HEK293 (cell line): ENCODE results near the gene PPP6R3.
A peak's percentile ranks its signal among the peaks of the same experiment; 100 is the strongest.

ENCODE experiments used
- CTCF ChIA-PET: fragments of 350-600 bp; formaldehyde crosslinking; extraction: SDS; loops from one replicate; lab custom pipeline; 2021; ENCODE audit warnings: antibody characterized with exemption; lab: Yijun Ruan, JAX
- POLR2A ChIA-PET: fragments of 300-600 bp; formaldehyde crosslinking; extraction: SDS; loops from one replicate; lab custom pipeline; 2020; ENCODE audit warnings: antibody characterized with exemption, inconsistent platforms; lab: Yijun Ruan, JAX
- H3K27ac ChIP-seq: fragments of 200-500 bp; sonication (Bioruptor generic); 2 replicates; pipeline ENCODE4 v1.5.1; 2014; ENCODE audit warnings: low read depth, low read length, control low read depth, inconsistent platforms; ENCODE audit errors: extremely low read depth
- H3K36me3 ChIP-seq, 2 experiments: fragments of 200-500 bp in 1 of 2; sonication (Bioruptor generic) in 1 of 2; 1 replicate in 1 of 2; 2 replicates in 1 of 2; pipeline ENCODE4 v1.5.1; 2014 to 2017; ENCODE audit warnings: inconsistent platforms in 2 of 2, low read length in 2 of 2; ENCODE audit not compliant: control insufficient read depth in 2 of 2, insufficient read depth in 1 of 2
- H3K4me1 ChIP-seq: fragments of 200-500 bp; sonication (Bioruptor generic); 2 replicates; pipeline ENCODE4 v1.5.1; 2014; ENCODE audit warnings: mild to moderate bottlenecking, low read length, inconsistent platforms; ENCODE audit not compliant: control insufficient read depth, insufficient read depth
- H3K4me3 ChIP-seq: 2 replicates; pipeline ENCODE4 v1.5.1; 2011; ENCODE audit warnings: low read depth, mild to moderate bottlenecking, control low read depth, low read length, moderate library complexity
- H3K9me3 ChIP-seq: fragments of 200-500 bp; sonication (Bioruptor generic); 2 replicates; pipeline ENCODE4 v1.5.1; 2014; ENCODE audit warnings: low read depth, low read length, inconsistent platforms; ENCODE audit not compliant: control insufficient read depth, insufficient read depth
- EGR2 ChIP-seq: fragments of 450-650 bp; formaldehyde crosslinking; IDR thresholded peaks from 2 replicates; pipeline ENCODE4 v1.5.1; 2016; ENCODE audit warnings: low read depth, missing biosample characterization, missing genetic modification characterization
- HOXC10 ChIP-seq: sonication (generic); formaldehyde crosslinking; IDR thresholded peaks from 2 replicates; pipeline ENCODE4 v1.8.1; 2023; ENCODE audit warnings: mild to moderate bottlenecking, missing genetic modification reagents
- SCRT1 ChIP-seq: fragments of 450-650 bp; formaldehyde crosslinking; IDR thresholded peaks from 2 replicates; pipeline ENCODE4 v1.5.1; 2016; ENCODE audit warnings: missing biosample characterization, missing genetic modification characterization, borderline replicate concordance
- SCRT2 ChIP-seq: fragments of 450-650 bp; formaldehyde crosslinking; IDR thresholded peaks from 2 replicates; pipeline ENCODE4 v1.5.1; 2016; ENCODE audit warnings: missing biosample characterization, missing genetic modification characterization
- ZNF132 ChIP-seq: fragments of 450-650 bp; formaldehyde crosslinking; IDR thresholded peaks from 2 replicates; pipeline ENCODE4 v1.5.1; 2017; ENCODE audit warnings: missing biosample characterization, missing genetic modification characterization, borderline replicate concordance
- ZNF585B ChIP-seq: fragments of 450-650 bp; formaldehyde crosslinking; IDR thresholded peaks from 2 replicates; pipeline ENCODE4 v1.5.1; 2016; ENCODE audit warnings: missing biosample characterization, missing genetic modification characterization
- ZNF785 ChIP-seq: fragments of 450-650 bp; formaldehyde crosslinking; IDR thresholded peaks from 2 replicates; pipeline ENCODE4 v1.5.1; 2016; ENCODE audit warnings: missing biosample characterization, missing genetic modification characterization
- TF ChIP-seq, protein P1 (sequence below): fragments of 450-650 bp; formaldehyde crosslinking; IDR thresholded peaks from 2 replicates; pipeline ENCODE4 v1.5.1; 2017; ENCODE audit warnings: missing biosample characterization, missing genetic modification characterization
- TF ChIP-seq, protein P2 (sequence below): fragments of 450-650 bp; formaldehyde crosslinking; IDR thresholded peaks from 2 replicates; pipeline ENCODE4 v1.5.1; 2016; ENCODE audit warnings: missing biosample characterization, missing genetic modification characterization

PPP6R3 gene

DNA sequence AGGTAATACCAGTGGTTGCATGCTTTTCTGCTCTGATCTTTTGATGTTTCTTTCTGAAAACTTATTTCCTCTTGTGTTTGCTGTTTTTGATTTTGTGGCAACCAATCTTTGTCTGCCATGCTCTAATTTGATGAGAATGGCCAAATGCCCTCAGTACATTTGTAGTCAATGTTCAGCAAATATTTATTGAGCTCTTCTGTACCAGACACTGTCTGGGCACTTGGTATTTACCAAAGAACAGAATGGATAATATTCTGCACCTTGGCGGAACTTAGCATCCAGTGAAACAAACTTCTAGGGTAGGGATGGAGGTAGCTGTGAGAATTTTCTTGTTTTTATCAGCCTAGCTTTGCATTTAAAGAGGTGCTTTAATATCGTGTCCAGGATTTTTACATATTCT is 19.6 kb downstream of the PPP6R3 start (continued):
- TF ChIP-seq, protein P1, sequence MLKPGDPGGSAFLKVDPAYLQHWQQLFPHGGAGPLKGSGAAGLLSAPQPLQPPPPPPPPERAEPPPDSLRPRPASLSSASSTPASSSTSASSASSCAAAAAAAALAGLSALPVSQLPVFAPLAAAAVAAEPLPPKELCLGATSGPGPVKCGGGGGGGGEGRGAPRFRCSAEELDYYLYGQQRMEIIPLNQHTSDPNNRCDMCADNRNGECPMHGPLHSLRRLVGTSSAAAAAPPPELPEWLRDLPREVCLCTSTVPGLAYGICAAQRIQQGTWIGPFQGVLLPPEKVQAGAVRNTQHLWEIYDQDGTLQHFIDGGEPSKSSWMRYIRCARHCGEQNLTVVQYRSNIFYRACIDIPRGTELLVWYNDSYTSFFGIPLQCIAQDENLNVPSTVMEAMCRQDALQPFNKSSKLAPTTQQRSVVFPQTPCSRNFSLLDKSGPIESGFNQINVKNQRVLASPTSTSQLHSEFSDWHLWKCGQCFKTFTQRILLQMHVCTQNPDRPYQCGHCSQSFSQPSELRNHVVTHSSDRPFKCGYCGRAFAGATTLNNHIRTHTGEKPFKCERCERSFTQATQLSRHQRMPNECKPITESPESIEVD = no peak
- TF ChIP-seq ZNF585B (tag by site-specific recombination) (no peak), ZNF132 (tag by site-specific recombination) (no peak)

- Histone ChIP-seq H3K36me3 (peaks cover 4 to 10% of the 10 kb centered on the region in 2 experiments; a peak in 2 of 3 replicates), H3K9me3 (no peaks in the 10 kb centered on the region), H3K27ac (no peak overlapping the region), H3K4me3 (no peak overlapping the region), H3K4me1 (no peaks in the 10 kb centered on the region)
- ChIA-PET POLR2A (no interaction called here), CTCF (no interaction called here)
- TF ChIP-seq, protein P2, sequence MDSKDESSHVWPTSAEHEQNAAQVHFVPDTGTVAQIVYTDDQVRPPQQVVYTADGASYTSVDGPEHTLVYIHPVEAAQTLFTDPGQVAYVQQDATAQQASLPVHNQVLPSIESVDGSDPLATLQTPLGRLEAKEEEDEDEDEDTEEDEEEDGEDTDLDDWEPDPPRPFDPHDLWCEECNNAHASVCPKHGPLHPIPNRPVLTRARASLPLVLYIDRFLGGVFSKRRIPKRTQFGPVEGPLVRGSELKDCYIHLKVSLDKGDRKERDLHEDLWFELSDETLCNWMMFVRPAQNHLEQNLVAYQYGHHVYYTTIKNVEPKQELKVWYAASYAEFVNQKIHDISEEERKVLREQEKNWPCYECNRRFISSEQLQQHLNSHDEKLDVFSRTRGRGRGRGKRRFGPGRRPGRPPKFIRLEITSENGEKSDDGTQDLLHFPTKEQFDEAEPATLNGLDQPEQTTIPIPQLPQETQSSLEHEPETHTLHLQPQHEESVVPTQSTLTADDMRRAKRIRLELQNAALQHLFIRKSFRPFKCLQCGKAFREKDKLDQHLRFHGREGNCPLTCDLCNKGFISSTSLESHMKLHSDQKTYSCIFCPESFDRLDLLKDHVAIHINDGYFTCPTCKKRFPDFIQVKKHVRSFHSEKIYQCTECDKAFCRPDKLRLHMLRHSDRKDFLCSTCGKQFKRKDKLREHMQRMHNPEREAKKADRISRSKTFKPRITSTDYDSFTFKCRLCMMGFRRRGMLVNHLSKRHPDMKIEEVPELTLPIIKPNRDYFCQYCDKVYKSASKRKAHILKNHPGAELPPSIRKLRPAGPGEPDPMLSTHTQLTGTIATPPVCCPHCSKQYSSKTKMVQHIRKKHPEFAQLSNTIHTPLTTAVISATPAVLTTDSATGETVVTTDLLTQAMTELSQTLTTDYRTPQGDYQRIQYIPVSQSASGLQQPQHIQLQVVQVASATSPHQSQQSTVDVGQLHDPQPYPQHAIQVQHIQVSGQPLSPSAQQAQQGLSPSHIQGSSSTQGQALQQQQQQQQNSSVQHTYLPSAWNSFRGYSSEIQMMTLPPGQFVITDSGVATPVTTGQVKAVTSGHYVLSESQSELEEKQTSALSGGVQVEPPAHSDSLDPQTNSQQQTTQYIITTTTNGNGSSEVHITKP = no peak
- TF ChIP-seq ZNF785 (tag by site-specific recombination) = no peak
These were observed 20.4 kb downstream of the PPP6R3 start for GRCh38 chr11:68480852-68481510.

- Histone ChIP-seq H3K27ac (no peak overlapping the region), H3K4me1 (no peaks in the 10 kb centered on the region), H3K4me3 (no peak overlapping the region), H3K36me3 (peaks cover 4 to 10% of the 10 kb centered on the region in 2 experiments; a peak in 2 of 3 replicates), H3K9me3 (no peaks in the 10 kb centered on the region)
- no peak for TF ChIP-seq HOXC10 (CRISPR knock-in tag)
- ChIA-PET POLR2A (no interaction called here), CTCF (no interaction called here)
These were observed 21.2 kb downstream of the PPP6R3 start for GRCh38 chr11:68481579-68482240.

DNA sequence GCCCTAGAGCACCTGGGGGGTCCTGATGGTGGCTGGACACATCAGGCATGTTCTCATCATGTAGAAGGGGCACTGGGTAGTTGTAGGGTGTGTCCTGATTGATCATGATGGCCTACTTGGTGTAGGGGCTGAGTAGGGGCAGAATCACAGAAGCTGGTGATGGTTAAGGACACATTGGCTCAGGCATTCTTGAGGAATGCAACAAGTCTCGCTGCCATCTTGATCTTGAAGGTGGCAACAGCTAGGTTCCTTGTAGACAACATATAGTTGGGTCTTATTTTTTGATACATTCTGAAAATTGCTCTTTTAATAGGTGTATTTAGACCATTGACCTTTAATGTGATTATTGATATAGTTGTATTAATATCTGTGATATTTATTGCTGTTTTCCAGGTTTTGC is 28.1 kb downstream of the PPP6R3 start:
- ChIA-PET POLR2A (no interaction called here), CTCF (no interaction called here)
- no peak overlapping the region for H3K4me3 ChIP-seq
- H3K36me3 ChIP-seq = peaks cover 0 to 4% of the 10 kb centered on the region in 2 experiments; a peak in 1 of 3 replicates
- no peak overlapping the region for H3K27ac ChIP-seq
- peak; percentile 66; the same call in 1 of the 2 replicates for TF ChIP-seq SCRT1 (tag by site-specific recombination)
- TF ChIP-seq EGR2 = no peak
- peak; percentile 78 for TF ChIP-seq SCRT2 (tag by site-specific recombination)
- no peaks in the 10 kb centered on the region for H3K4me1 ChIP-seq
- no peaks in the 10 kb centered on the region for H3K9me3 ChIP-seq
